GM18951 (cell line): ENCODE data around the gene TOLLIP.

Experiments used
- POLR2A ChIP-seq: IDR thresholded peaks from 4 replicates; pipeline ENCODE4 v1.6.1; 2011; ENCODE audit warnings: mild to moderate bottlenecking; ENCODE audit not compliant: insufficient read length, insufficient read depth; ENCODE audit errors: extremely low read depth
- in situ Hi-C: fragments of 300-500 bp; cut with MboI; formaldehyde crosslinking; loops from one replicate; pipeline ENCODE4 v1.12.0; 2022; ENCODE audit warnings: low sequenced_read_pairs, mixed read lengths, inconsistent platforms; ENCODE audit not compliant: unreplicated experiment

Gene TOLLIP

DNA sequence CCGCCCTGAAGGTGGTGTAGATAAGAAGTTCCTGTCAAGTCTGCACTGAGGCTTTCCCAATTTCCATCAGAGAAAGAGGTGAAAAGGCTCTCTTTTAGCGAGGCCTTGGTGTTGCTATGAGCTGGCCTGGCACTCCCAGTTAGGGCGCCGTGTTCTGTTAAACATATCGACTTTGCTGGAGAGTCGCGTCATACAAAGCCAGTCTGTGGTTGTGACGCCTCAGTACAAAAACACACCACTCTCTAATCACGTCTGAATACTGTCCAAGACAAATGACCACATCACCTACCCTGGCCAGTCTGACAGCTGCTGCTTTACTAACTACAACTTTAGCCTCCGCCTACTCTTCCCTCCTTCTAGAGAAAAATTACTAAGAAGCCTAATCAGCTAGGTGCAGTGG lies 8.0 kb upstream of the TOLLIP start:
- in situ Hi-C loops: no loop called here
- no peak for TF ChIP-seq POLR2A

DNA sequence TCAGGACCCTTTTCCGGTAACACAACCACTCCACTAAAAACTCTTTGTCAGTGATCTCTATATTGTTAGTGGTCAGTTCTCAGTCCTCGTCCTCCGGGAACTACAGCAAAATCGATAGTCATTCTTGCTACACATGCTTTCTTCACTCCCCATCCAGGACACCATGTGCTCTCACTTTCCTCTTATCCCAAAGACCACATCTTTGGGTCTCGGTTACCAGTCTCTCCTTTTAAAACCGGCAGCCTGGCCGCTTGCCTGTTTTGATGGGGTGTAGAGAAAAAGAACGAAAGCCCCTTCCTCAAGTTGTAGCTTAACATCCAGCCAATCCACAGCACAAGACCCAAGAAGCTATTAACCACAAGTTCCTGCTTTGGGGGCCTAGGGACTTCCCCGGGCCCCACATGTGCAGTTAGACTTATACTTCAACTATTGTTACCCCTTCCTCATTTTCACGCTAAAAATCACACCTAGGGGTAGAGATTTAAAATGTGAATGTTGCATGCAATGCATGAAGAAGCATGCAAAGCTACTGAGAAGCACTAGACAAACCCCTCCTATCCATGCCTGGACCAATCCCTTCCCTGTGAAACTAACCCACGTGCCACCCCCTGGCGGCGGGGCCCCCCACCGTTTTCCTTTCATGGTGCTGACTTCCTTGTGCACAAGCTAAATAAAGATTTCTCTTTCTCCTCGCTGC lies 1.5 kb upstream of the TOLLIP start:
- no peak for TF ChIP-seq POLR2A
- in situ Hi-C loops: no loop called here

DNA sequence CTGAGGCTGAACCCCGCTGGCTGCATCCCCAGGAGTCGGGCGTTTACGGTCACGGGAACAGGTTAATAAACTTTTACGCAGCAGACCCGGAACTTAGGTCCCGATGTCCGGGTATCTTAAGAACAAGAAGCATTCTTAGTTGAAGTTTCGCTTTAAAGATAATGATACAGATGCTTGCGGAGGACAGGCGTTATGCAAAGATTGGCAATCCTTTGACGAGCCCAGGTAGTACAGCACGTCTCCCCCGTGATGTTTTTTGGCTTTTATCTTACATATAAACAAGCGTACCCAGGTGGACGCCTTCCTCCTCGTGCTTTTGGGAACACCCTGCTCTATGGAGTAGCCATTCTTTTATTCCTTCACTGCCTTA lies 871 bp upstream of the TOLLIP start:
- in situ Hi-C loops: no loop called here
- no peak for TF ChIP-seq POLR2A

DNA sequence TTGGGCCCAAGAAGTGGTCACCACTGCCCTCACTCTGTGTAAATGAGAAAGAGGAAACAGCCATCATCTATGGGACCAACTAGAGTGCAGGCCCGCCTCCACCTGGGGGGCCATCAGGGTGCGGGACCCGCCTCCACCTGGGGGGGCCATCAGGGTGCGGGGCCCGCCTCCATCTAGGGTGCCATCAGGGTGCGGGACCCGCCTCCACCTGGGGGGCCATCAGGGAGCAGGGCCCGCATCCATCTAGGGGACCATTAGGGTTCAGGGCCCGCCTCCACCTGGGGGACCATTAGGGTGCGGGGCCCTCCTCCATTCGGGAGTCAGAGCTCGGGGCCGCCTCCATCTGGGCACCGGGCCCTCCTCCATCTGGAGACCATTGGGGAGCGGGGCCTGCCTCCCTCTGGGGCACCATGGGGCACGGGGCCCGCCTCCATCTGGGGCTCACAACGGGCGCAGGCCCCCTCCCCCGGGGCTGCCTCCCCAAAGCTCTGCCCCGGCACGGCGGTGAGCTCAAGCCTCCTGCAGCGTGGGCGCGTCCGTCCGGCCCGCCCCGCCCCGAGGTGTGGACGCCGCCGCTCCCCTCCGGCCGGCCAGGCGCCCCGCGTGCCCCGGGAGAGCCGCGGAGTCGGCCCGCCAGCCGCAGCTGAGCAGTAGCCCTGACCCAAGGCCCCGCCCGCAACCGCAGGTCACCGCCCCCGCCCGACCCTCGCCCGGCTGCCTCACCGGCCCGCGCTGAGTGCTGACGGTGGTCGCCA lies 512 bp downstream of the TOLLIP start:
- in situ Hi-C loops: no loop called here
- TF ChIP-seq POLR2A: no peak

DNA sequence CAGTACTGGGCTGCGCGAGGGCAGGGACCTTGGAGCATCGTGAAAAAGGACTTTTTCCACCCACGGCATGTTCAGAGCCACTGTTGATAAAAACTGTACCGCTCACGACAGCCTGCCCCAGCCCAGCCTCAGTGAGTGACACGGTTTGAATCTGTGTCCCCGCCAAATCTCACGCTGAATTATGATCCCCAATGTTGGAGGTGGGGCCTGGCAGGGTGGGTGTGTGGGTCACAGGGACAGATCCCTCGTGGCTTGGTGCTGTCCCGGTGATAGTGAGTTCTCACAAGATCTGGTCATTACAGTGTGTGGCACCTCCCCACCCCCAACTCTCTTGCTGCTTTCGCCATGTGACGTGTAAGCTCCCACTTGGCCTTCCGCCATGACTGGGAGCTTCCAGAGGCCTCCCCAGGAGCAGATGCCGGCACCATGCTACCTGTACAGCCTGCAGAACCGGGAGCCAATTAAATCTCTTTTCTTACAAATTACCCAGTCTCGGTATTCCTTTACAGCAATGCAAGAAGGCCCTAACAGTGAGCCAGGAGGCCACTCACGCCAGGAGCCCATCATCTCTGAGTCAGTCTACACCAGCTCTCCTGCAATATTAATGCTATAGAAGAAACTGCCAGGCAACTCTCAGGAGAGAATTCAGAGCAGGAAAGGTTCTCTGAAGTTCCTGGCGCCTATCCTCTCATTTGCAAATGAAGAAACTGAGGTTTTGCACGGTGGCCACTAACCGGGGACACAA lies 1.3 kb downstream of the TOLLIP start:
- no peak for TF ChIP-seq POLR2A
- in situ Hi-C loops: no loop called here

DNA sequence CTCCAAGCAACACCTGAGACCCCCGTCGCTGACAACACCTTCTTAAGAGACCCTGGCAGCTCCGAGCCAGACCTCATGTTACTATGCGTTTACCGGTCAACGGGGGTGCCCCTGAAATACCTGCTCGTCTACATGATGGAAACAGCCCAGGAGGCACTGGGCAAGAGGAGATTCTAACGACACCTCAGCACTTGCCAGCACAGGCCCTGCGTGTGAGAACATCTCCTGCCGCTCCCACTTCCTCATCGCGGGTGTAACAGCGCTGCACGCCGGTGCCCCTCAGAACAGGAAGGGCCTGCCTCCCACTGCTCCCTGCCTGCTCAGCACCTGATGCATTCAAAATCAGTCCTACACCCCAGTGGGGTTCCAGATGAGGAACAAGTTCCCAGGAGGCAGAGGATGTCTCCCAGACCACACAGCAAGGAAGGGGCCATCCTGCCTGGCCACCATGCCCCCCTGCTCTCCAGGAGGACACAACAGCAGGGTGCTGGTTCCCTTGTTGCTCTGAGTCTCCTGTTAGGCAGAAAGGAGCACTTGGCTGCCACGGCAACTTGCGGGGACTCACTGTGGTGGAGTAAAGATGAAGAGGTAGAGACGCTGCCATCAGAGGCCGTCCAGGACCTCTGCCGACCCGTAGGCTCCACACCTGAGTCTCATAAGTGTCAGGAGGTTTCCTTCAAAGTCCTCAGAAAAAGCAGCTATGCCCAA lies 2.1 kb downstream of the TOLLIP start:
- in situ Hi-C loops: no loop called here
- TF ChIP-seq POLR2A: no peak

DNA sequence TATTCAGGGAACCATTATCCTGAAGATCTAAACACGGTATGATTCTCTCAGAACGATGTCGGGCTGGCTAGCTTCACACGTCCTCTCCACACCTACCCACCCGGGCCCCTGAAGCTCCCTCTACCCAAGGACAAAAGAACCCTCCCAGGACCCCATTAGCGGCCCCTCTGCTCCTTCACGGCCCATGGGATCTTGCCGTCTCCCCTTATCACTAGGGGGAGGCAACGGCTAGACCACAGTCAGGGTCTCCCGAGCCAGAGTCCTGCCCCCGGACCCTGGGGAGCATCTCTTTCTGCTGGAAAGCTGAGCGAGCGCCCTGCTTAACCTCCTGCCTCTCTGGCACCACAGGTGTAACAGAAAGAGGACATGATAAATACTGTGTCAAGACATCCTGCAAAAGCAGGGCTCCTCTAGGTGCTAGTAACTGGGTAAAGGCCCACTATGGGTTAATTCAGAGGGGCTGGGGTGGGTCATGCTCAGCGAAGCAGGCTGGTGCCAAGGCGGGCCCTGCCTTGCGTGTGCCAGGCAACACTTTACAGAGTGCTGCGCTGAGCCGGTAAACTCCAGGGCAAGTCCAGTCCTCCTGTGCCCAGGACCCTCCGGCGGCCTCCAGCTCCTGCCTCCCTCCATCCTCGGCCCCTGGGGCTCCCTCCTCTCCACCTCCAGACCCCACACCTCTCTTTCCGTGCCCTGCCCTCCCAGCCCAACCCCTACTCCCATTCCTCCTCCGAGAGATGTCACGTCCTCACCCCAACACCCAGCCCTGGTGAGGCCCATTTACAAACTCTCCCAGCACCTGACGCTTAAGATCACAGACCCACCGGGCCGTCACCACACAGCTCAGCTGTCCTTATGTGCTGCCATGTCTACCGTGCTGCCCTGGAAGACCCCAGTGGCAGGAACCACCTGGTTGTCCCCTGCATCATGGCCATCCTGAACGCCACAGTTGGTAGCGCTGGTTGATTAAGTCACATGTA lies 3.0 kb downstream of the TOLLIP start:
- in situ Hi-C loops: no loop called here
- TF ChIP-seq POLR2A: no peak

DNA sequence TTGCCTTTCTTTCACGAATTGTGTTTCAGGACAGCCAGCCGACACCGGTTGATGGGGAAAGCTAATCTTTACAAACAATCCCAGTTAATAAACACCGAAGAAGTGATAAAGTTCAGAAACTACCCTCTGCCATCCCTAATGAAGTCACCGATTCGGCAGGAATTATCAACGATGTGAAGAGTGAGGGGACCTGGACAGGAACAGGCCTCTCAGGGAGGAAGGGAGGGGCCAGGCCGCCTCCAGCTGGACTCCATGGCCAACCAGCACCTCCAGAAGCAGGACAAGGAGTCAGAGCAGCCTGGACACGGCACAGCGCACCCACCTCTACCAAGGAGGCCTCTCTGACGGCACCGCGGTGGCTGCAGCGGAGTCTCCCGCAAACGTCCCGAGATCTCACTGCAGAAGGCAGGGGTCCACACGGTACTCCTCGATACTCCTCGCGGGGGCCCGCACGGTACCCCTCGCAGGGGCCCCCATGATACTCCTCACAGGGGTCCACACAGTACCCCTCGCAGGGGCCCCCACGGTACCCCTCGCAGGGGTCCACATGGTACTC lies 3.9 kb downstream of the TOLLIP start:
- in situ Hi-C loops: no loop called here
- no peak for TF ChIP-seq POLR2A

DNA sequence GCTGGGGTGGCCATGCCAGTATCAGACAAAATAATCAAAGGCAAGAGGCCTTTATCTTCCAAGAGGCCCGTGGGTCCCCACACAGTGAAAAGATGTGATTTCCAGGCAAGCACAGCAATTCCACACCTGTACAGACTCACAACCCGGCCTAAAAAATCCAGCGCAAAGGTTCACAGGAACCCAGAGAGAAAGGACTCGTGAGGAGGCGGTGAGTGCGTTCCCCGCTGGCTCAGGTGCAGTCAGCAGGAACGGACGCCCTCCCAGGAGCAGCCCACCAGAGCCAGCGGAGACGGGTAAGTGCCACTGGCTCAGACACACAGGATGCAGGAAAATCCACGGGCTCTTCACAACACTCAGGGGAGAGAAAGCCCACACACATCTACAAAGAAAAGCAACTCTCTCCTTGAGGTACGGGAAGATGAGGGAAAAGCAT lies 4.4 kb downstream of the TOLLIP start:
- in situ Hi-C loops: no loop called here
- TF ChIP-seq POLR2A: no peak

DNA sequence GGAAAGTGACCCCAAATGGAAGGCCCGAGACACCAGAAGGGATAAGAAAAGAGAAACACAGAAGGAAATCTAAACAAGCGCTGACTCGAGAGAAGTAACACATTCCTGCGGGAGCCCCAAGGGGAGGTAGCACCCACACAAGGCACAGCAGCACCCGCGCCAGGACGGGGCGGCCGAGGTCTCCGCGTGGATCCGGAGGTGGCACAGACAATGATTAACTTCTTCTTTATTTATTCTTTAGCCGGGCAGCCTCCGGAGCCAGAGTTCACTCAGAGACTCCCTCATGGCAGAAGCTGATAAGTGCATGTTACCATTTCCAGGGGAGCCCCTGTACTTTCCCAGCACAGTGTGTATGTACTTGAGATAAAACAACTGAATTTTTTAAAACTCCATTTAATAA lies 5.1 kb downstream of the TOLLIP start:
- in situ Hi-C loops: no loop called here
- TF ChIP-seq POLR2A: no peak

DNA sequence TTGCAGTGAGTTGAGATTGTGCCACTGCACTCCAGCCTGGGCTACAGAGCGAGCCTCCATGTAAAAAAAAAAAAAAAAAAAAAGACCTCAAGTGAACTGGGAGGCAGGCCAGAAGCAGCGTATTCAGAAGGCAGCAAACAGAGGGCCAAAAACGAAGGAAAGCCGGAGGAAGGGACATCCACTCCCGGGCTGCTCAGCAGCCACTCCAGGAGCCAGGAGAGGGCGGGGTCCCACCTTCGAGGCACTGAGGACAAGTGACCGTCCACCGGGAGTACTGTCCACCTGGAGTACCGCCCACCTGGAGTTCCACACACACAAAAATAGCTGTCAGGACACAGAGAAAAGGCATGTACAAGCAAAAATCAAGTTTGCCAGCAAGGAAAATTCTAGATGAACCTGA lies 5.5 kb downstream of the TOLLIP start:
- in situ Hi-C loops: no loop called here
- no peak for TF ChIP-seq POLR2A
